Activated T-cell treated with anti-CD3 and anti-CD28 coated beads, Interleukin-2, amount 50 U/mL, for 72 hours (primary cell): ENCODE results near the gene SPNS2. TPM values are rescaled to one million over a fixed set of nuclear protein-coding genes. Genes with fewer than 3 reads are reported as not detected.

Experiments used
- ATAC-seq, 2 donors: fragments of 150-1000 bp; cut with Tn5 transposase; replicated peaks in 1 of 2; 2 replicates each; pipeline ENCODE4 v1.10.0; 2021; ENCODE audit warnings: moderate library complexity in 2 of 2, mild to moderate bottlenecking in 1 of 2
- DNase-seq, 2 donors: peaks; one replicate each; pipeline ENCODE4 v3.0.0; 2021 to 2022; ENCODE audit warnings: mixed read lengths in 1 of 2
- H3K27ac Mint-ChIP-seq: one replicate; pipeline ENCODE4 v1.8.0; 2022; ENCODE audit warnings: mild to moderate bottlenecking, moderate library complexity, mixed read lengths
- H3K27me3 Mint-ChIP-seq: one replicate; pipeline ENCODE4 v1.8.0; 2022; ENCODE audit warnings: low read depth, mixed read lengths
- H3K36me3 Mint-ChIP-seq, 2 donors: one replicate each; pipeline ENCODE4 v1.8.0; 2022; ENCODE audit warnings: mixed read lengths in 2 of 2, mild to moderate bottlenecking in 1 of 2; ENCODE audit not compliant: insufficient read depth in 2 of 2
- H3K4me1 Mint-ChIP-seq: one replicate; pipeline ENCODE4 v1.8.0; 2022; ENCODE audit warnings: low read depth, mixed read lengths
- H3K4me3 Mint-ChIP-seq, 2 donors: one replicate each; pipeline ENCODE4 v1.8.0; 2022; ENCODE audit warnings: mild to moderate bottlenecking in 2 of 2, mixed read lengths in 2 of 2, moderate library complexity in 2 of 2
- H3K9me3 Mint-ChIP-seq, 2 donors: one replicate each; pipeline ENCODE4 v1.8.0; 2022; ENCODE audit warnings: mixed read lengths in 2 of 2
- total RNA-seq, 2 donors: library from RNA; stranded (reverse); gene quantifications; one replicate each; pipeline ENCODE4 v1.2.3, GENCODE V29; 2022

The SPNS2 gene
- total RNA-seq, 2 donors from 2014 or later: 1.1 to 1.3 TPM

- Mint-ChIP-seq H3K27me3 (no peaks in the 10 kb centered on the region), H3K27ac (no peak overlapping the region), H3K4me3 (no peak overlapping the region), H3K4me1 (no peaks in the 10 kb centered on the region), H3K36me3 (peaks cover 0 to 10% of the 10 kb centered on the region in 2 donors), H3K9me3 (no peaks in the 10 kb centered on the region)
- no peak for ATAC-seq
- DNase-seq: no peak
Observed at GRCh38 chr17:4542726-4543191, 44.1 kb downstream of the SPNS2 start.

- no peak overlapping the region for H3K27ac Mint-ChIP-seq
- H3K36me3 Mint-ChIP-seq: peaks cover 0 to 10% of the 10 kb centered on the region in 2 donors
- no peaks in the 10 kb centered on the region for H3K27me3 Mint-ChIP-seq
- DNase-seq: no peak
- H3K9me3 Mint-ChIP-seq: no peaks in the 10 kb centered on the region
- H3K4me1 Mint-ChIP-seq: no peaks in the 10 kb centered on the region
- ATAC-seq: no peak
- no peak overlapping the region for H3K4me3 Mint-ChIP-seq
Observed at GRCh38 chr17:4543557-4544026, 44.9 kb downstream of the SPNS2 start.

GRCh38 chr17:4544135-4544950 is 45.7 kb downstream of the SPNS2 start:
- no peak for ATAC-seq
- DNase-seq: no peak
- Mint-ChIP-seq H3K4me3 (no peak overlapping the region), H3K36me3 (peaks cover 0 to 10% of the 10 kb centered on the region in 2 donors), H3K27ac (no peak overlapping the region), H3K9me3 (no peaks in the 10 kb centered on the region), H3K27me3 (no peaks in the 10 kb centered on the region), H3K4me1 (no peaks in the 10 kb centered on the region)

GRCh38 chr17:4544951-4545216 is 46.2 kb downstream of the SPNS2 start:
- Mint-ChIP-seq H3K27me3 (no peaks in the 10 kb centered on the region), H3K27ac (no peak overlapping the region), H3K4me3 (no peak overlapping the region), H3K36me3 (peaks cover 0 to 7% of the 10 kb centered on the region in 2 donors), H3K4me1 (no peaks in the 10 kb centered on the region), H3K9me3 (no peaks in the 10 kb centered on the region)
- DNase-seq (no peak), ATAC-seq (no peak)

- H3K4me1 Mint-ChIP-seq: no peaks in the 10 kb centered on the region
- DNase-seq (no peak), ATAC-seq (no peak)
- no peaks in the 10 kb centered on the region for H3K9me3 Mint-ChIP-seq
- peaks cover 0 to 6% of the 10 kb centered on the region in 2 donors for H3K36me3 Mint-ChIP-seq
- H3K27ac Mint-ChIP-seq: no peak overlapping the region
- H3K27me3 Mint-ChIP-seq: no peaks in the 10 kb centered on the region
- no peak overlapping the region for H3K4me3 Mint-ChIP-seq
Observed at GRCh38 chr17:4545217-4545951, 46.7 kb downstream of the SPNS2 start.

GRCh38 chr17:4547118-4547906 is 48.6 kb downstream of the SPNS2 start:
- ATAC-seq (no peak), DNase-seq (no peak)
- Mint-ChIP-seq H3K27ac (no peak overlapping the region), H3K27me3 (no peaks in the 10 kb centered on the region), H3K36me3 (peaks cover 3 to 7% of the 10 kb centered on the region in 2 donors), H3K4me1 (peaks cover 7% of the 10 kb centered on the region), H3K4me3 (no peak overlapping the region), H3K9me3 (no peaks in the 10 kb centered on the region)

GRCh38 chr17:4548061-4548461 is 49.4 kb downstream of the SPNS2 start:
- H3K27me3 Mint-ChIP-seq: no peaks in the 10 kb centered on the region
- H3K27ac Mint-ChIP-seq: no peak overlapping the region
- H3K4me1 Mint-ChIP-seq: peaks cover 7% of the 10 kb centered on the region
- ATAC-seq: no peak
- peaks cover 3 to 6% of the 10 kb centered on the region in 2 donors for H3K36me3 Mint-ChIP-seq
- no peak overlapping the region for H3K4me3 Mint-ChIP-seq
- no peak for DNase-seq
- no peaks in the 10 kb centered on the region for H3K9me3 Mint-ChIP-seq

- H3K4me1 Mint-ChIP-seq: peaks cover 16% of the 10 kb centered on the region
- H3K4me3 Mint-ChIP-seq: no peak overlapping the region
- no peaks in the 10 kb centered on the region for H3K9me3 Mint-ChIP-seq
- H3K27ac Mint-ChIP-seq: no peak overlapping the region
- no peaks in the 10 kb centered on the region for H3K27me3 Mint-ChIP-seq
- H3K36me3 Mint-ChIP-seq: peaks cover 3 to 6% of the 10 kb centered on the region in 2 donors
- no peak for DNase-seq
- ATAC-seq: no peak
Observed at GRCh38 chr17:4548721-4549531, 50.2 kb downstream of the SPNS2 start.

- ATAC-seq (no peak), DNase-seq (no peak)
- Mint-ChIP-seq H3K27me3 (no peaks in the 10 kb centered on the region), H3K27ac (no peak overlapping the region), H3K4me3 (no peak overlapping the region), H3K4me1 (peaks cover 25% of the 10 kb centered on the region), H3K36me3 (peaks cover 3 to 6% of the 10 kb centered on the region in 2 donors), H3K9me3 (no peaks in the 10 kb centered on the region)
Observed at GRCh38 chr17:4549781-4550533, 51.3 kb downstream of the SPNS2 start.

GRCh38 chr17:4550534-4551039 is 51.9 kb downstream of the SPNS2 start:
- Mint-ChIP-seq H3K4me1 (peaks cover 28% of the 10 kb centered on the region), H3K27ac (no peak overlapping the region), H3K27me3 (no peaks in the 10 kb centered on the region), H3K36me3 (peaks cover 3 to 5% of the 10 kb centered on the region in 2 donors), H3K9me3 (no peaks in the 10 kb centered on the region), H3K4me3 (no peak overlapping the region)
- ATAC-seq (no peak), DNase-seq (no peak)

- DNase-seq (no peak), ATAC-seq (no peak)
- Mint-ChIP-seq H3K9me3 (no peaks in the 10 kb centered on the region), H3K27ac (no peak overlapping the region), H3K4me1 (peaks cover 34% of the 10 kb centered on the region), H3K4me3 (no peak overlapping the region), H3K27me3 (no peaks in the 10 kb centered on the region), H3K36me3 (peaks cover 3 to 5% of the 10 kb centered on the region in 2 donors)
Observed at GRCh38 chr17:4551141-4551540, 52.5 kb downstream of the SPNS2 start.
